Cardiac septum (tissue), 1 donor: ENCODE measurements around the gene IPO4. TPM values are rescaled to one million over a fixed set of nuclear protein-coding genes. Genes with fewer than 3 reads are reported as not detected.
"Not testable (repeated sequence)": the region's sequence is repeated elsewhere in the genome, so short reads cannot be mapped to it uniquely, and the experiment has no call there.

Experiments
- DNase-seq: peaks from one replicate; pipeline ENCODE4 v3.0.0-alpha.2; 2020; ENCODE audit warnings: low spot score
- intact Hi-C: fragments of 100-400 bp; cut with DNase I; formaldehyde crosslinking; loops from one replicate; pipeline ENCODE4 v1.14.0; 2022
- long read RNA-seq: library from polyadenylated mRNA; unstranded; transcript quantifications from one replicate; pipeline ENCODE4 v2.0.0, GENCODE V29; 2021
- total RNA-seq: library from RNA; stranded (reverse); fragmentation: NEBNext Ultra II Directional; extraction: Animal tissue kit (Norgen Biotek cat#: 25700); gene quantifications from one replicate; pipeline ENCODE4 v1.2.1, GENCODE V29; 2021
- donor health status: DM: no; HTN: no; CAD: no.

Gene IPO4, protein sequence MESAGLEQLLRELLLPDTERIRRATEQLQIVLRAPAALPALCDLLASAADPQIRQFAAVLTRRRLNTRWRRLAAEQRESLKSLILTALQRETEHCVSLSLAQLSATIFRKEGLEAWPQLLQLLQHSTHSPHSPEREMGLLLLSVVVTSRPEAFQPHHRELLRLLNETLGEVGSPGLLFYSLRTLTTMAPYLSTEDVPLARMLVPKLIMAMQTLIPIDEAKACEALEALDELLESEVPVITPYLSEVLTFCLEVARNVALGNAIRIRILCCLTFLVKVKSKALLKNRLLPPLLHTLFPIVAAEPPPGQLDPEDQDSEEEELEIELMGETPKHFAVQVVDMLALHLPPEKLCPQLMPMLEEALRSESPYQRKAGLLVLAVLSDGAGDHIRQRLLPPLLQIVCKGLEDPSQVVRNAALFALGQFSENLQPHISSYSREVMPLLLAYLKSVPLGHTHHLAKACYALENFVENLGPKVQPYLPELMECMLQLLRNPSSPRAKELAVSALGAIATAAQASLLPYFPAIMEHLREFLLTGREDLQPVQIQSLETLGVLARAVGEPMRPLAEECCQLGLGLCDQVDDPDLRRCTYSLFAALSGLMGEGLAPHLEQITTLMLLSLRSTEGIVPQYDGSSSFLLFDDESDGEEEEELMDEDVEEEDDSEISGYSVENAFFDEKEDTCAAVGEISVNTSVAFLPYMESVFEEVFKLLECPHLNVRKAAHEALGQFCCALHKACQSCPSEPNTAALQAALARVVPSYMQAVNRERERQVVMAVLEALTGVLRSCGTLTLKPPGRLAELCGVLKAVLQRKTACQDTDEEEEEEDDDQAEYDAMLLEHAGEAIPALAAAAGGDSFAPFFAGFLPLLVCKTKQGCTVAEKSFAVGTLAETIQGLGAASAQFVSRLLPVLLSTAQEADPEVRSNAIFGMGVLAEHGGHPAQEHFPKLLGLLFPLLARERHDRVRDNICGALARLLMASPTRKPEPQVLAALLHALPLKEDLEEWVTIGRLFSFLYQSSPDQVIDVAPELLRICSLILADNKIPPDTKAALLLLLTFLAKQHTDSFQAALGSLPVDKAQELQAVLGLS
- total RNA-seq = 15.7 TPM
- long read RNA-seq, transcript IPO4-201 (30 exons, 3,646 nt) = major isoform, 8 of 21 reads
- long read RNA-seq, partial matches to known transcripts = 7 of 21 reads
- long read RNA-seq, other reads (novel, unspliced or antisense) = 5 of 21 reads

- peak; percentile 97 for DNase-seq
- intact Hi-C loops = no loop called here
Measured at GRCh38 chr14:24188251-24189058, at the start of gene IPO4. TSS of gene IPO4 (minus strand) at chr14:24188816. CDS start at chr14:24188787, 29 bp downstream.

DNA sequence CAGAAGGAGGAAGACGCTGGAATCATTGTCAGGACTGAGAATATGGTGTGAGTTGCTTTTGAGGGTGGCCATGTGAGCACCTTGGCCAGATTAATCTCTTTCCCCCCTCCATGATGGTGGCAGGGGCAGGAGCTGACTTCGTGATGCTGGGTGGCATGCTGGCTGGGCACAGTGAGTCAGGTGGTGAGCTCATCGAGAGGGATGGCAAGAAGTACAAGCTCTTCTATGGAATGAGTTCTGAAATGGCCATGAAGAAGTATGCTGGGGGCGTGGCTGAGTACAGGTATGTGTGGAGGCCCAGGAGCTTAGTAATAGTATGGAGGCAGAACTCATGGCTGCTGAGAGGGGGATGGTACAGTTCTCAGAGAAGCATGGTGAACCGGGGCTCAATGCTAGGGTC is 49.5 kb upstream of the IPO4 start:
- DNase-seq = peak; percentile 62
- intact Hi-C loops = no loop called here

- peak; percentile 24 for DNase-seq
- intact Hi-C loops = no loop called here
Measured at GRCh38 chr14:24237463-24237955, 48.9 kb upstream of the IPO4 start.

DNA sequence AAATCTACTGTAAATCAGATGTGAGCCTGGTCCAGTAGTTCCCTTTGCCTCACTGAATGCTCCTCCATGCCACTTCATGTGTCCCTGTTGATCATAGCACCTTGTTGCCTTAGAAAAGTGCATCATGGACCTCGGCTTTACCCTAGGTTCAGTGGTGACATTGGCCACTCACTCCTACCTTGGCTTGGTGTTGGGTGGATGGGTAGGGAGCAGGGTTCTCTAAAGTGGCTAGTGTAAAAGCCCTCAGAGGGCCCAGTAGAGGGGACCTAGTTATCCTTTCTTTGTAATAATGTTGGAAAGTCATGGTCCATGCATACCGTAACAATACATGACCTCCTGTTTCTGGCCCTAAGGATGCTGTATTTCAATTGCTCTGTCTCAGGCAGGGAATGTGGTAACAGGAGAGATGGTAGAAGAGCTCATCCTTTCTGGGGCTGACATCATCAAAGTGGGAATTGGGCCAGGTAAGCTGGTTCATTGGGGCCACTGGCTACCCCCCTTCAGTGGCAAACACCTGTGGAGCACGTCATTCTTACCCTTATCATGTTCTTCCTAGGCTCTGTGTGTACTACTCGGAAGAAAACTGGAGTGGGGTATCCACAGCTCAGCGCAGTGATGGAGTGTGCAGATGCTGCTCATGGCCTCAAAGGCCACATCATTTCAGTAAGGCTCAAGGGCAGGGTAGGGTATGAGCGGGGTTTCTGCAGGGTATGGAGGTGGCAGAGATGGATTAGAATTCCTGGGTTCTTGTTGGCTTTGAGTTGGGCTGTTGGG is 48.3 kb upstream of the IPO4 start:
- intact Hi-C loops = no loop called here
- DNase-seq = no peak

DNA sequence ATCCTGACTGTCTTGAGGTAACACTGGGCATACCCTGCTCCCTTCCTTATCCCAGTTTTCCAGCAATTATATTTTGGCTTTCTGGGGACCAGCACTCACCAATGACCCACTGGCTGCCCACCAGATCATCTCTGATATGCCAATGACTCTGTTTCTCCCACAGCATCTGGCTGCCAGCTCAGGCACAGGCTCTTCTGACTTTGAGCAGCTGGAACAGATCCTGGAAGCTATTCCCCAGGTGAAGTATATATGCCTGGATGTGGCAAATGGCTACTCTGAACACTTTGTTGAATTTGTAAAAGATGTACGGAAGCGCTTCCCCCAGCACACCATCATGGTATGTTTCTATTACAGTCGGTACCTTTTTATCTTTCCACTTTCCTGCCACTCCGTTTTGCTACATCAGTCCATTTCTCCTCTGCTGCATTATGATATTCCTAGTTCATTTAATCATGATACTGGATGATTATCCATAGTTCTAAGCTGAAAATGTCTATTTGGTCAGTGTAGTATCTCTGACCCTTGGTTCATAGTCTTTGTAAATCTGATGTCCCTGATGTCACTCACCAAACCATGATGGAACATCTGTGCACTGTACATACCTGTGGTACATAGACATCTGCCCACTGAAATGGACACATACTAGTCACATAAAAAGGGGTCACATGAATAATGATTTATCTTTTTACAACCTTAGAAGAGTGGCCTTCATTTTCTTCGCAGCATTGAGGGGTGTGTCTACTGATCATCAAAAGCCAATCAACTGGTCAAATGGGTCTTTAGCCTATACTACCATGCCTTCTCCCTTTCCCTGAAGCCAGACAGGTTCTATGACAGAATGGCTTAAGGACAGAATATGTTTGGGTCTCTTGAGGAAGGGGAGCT is 47.4 kb upstream of the IPO4 start:
- DNase-seq = no peak
- intact Hi-C loops = no loop called here

DNA sequence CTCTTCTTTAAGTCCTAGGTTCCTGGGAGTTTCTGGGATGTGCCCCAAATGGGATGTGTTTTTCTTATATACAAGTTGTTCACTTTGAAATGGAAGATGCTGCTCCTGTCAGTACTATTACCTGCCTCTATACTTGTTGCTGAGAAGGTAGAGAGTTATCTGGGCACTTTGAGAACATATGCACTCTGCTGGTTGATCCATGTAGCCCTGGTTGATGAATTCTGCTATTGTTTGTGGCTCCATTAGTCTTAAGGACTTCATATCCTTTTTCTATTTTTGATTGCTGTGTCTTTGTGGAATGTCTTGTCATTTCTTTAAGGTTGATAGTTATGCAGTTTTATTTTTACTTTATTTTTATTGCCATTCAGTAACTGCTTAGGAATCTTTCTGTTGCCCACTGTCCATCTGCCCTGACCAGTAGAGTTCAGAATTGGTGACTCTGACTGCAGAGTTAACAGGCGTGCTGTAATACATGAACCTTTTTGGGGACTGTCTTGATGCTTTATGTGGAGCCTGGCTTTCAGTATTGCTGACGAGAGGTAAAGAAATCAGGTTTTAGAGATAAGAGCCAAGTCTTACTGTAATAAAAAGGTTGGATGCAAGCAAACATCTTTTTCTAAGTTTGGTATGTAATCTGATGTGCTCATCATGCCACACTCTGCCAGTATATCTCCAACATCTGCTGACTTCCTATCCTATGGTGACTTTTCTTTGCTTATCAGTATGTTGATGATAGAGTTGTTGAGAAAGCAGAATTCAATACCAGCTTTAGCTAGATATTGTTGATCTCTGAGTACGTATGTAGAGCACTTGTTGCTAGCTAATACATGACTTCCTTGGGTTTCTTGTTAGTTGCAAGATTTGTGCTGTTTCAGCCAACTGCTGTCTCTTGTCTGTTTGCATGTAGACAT is 45.7 kb upstream of the IPO4 start:
- DNase-seq = no peak
- intact Hi-C loops = no loop called here

DNA sequence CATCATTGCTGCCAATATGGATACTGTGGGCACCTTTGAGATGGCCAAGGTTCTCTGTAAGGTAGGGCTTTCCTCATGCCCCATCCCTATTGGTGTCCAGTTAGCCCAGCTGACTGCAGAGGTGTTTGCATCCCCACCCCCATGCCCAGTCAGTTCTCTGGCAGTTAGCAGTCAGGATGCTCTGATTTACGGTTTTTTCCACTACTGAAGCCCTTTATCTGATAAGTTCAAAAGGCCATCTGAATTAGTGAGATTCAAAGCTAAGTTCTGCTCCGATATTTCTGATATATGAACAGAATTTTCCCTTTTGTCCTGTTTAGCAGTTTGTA is 44.9 kb upstream of the IPO4 start:
- DNase-seq = no peak
- intact Hi-C loops = no loop called here

DNA sequence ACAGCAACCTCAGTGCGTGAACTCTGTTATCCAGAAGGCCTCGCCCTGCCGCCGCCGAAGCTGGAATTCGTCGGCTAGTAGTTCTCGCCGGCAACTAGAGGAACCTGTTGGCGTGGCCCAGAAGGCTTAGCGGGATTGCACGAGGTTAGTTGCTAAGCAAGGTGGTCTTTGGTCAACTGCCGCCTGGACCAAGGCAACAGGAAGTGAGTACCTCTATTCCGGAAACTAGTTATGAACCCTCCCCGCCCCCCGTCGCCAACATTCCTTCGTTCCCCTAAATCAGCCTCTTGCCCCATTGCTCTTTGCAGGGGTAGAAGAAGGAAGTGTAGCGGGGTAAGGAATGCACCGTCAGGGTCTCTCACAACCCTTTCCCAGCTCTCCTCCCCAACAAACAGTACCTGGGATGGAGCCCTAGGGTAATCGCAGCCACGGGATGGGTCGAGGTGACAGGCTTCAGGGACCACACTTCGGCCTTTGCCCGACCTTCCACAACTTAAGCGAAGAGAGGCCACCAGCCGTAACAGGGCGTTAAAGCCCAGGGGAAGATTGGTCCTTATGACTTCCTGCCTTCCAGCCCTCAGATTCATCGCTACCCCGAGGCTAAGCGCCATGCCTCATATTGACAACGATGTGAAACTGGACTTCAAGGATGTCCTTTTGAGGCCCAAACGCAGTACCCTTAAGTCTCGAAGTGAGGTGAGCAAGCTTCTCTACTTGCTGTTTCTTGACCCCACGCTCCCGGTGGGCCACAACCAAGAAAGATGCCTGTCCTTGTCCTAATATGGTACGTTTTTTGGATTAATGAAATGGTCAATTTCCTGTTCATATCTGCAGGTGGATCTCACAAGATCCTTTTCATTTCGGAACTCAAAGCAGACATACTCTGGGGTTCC is 44.3 kb upstream of the IPO4 start, which contains the start of gene GMPR2:
Gene GMPR2 (plus strand): TSS at position 285 of the 893 bp plus-strand sequence. CDS start 325 bp downstream, at position 610.
- DNase-seq = peak; percentile 83
- intact Hi-C loops = no loop called here

DNA sequence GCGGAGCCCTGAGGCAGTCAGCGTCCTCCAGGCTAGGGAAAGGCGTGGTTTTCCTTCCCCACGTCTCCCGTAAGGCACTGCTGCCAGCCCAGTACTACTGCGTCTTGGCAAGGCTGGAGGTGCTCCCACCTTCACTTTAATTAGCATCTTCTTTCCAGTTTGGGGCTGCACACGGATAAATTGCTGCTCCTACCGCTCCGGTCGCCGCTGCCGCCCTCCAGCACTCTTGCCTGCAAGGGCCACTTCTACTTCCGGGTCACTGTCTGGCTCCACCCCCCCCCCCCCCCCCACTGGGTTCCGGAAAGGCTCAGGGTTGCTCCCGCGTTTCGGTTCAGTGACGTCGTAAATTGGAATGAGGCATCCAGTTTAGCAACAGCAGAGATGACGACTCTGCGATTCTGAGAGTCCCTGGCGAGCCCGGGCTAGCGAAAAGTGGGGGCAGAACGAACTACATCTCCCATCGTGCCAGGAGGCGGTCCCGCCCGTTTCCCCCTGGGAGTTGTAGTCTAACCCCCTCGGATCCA is 43.6 kb upstream of the IPO4 start, which contains the start of gene NEDD8:
Gene NEDD8 (minus strand): TSS at position 247 of the 524 bp plus-strand sequence. CDS start 100 bp downstream, at position 147.
- peak; percentile 94 for DNase-seq
- intact Hi-C loops = no loop called here

- DNase-seq = no peak
- intact Hi-C loops = no loop called here
Measured at GRCh38 chr14:24231263-24232120, 42.9 kb upstream of the IPO4 start.

DNA sequence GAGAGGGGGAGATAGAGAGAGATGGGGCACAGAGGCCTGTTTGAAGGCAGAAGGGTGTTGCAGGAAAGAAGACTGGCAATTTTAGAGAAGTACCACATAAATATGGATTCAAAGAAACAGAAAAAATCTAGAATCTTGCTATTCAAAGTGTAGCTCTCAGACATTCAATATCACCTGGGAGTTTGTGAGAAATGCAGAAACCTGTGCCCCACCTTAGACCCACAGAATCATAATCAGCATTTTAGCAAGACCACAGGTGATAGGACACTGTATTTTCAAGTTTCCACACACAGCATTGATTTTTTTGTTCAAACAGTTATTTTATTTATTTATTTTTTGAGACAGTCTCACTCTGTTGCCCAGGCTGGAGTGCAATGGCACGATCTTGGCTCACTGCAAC is 40.3 kb upstream of the IPO4 start:
- intact Hi-C loops = no loop called here

GRCh38 chr14:24226473-24226872 is 37.9 kb upstream of the IPO4 start:
- intact Hi-C loops = no loop called here
- no peak for DNase-seq

More for the DNA sequence above, 40.3 kb upstream of the IPO4 start:
- DNase-seq = no peak

GRCh38 chr14:24224618-24225071 is 36.0 kb upstream of the IPO4 start:
- no peak for DNase-seq
- intact Hi-C loops = no loop called here

GRCh38 chr14:24222987-24223386 is 34.4 kb upstream of the IPO4 start:
- intact Hi-C loops, DNase-seq: not testable (repeated sequence)
